ENCODE results near the gene BANP.

BANP gene

GRCh38 chr16:88056212-88056611 lies 105.0 kb downstream of the BANP start:
- TF ChIP-seq SPI1 (IDR thresholded peaks at IDR 0.05; ENCODE audit: low read depth, low read length) = no peak
- TF ChIP-seq POLR2AphosphoS5 (IDR thresholded peaks at IDR 0.05; ENCODE audit: low read depth, low read length) = no peak
- no peak for TF ChIP-seq PAX5 (IDR thresholded peaks at IDR 0.05; ENCODE audit: insufficient read depth, low read length, severe bottlenecking)
- no peak for TF ChIP-seq POLR2A (IDR thresholded peaks at IDR 0.05; ENCODE audit: low read depth, low read length)
- TF ChIP-seq TAF1 (IDR thresholded peaks at IDR 0.05; ENCODE audit: low read depth, low read length) = no peak
- TF ChIP-seq POU2F2 (IDR thresholded peaks at IDR 0.05; ENCODE audit: low read depth, low read length) = no peak
- FAIRE-seq (no peak), DNase-seq (ENCODE audit: insufficient read length, low spot score) (no peak)

GRCh38 chr16:88057656-88058055 lies 106.4 kb downstream of the BANP start:
- TF ChIP-seq PAX5 (IDR thresholded peaks at IDR 0.05; ENCODE audit: insufficient read depth, low read length, severe bottlenecking) = no peak
- TF ChIP-seq POLR2AphosphoS5 (IDR thresholded peaks at IDR 0.05; ENCODE audit: low read depth, low read length) = no peak
- no peak for TF ChIP-seq POU2F2 (IDR thresholded peaks at IDR 0.05; ENCODE audit: low read depth, low read length)
- TF ChIP-seq TAF1 (IDR thresholded peaks at IDR 0.05; ENCODE audit: low read depth, low read length) = no peak
- no peak for TF ChIP-seq POLR2A (IDR thresholded peaks at IDR 0.05; ENCODE audit: low read depth, low read length)
- FAIRE-seq = no peak
- no peak for DNase-seq (ENCODE audit: insufficient read length, low spot score)

GRCh38 chr16:88058136-88058535 lies 106.9 kb downstream of the BANP start:
- no peak for TF ChIP-seq PAX5 (IDR thresholded peaks at IDR 0.05; ENCODE audit: insufficient read depth, low read length, severe bottlenecking)
- no peak for TF ChIP-seq POU2F2 (IDR thresholded peaks at IDR 0.05; ENCODE audit: low read depth, low read length)
- TF ChIP-seq POLR2A (IDR thresholded peaks at IDR 0.05; ENCODE audit: low read depth, low read length) = no peak
- no peak for TF ChIP-seq TAF1 (IDR thresholded peaks at IDR 0.05; ENCODE audit: low read depth, low read length)
- no peak for TF ChIP-seq POLR2AphosphoS5 (IDR thresholded peaks at IDR 0.05; ENCODE audit: low read depth, low read length)
- no peak for TF ChIP-seq SPI1 (IDR thresholded peaks at IDR 0.05; ENCODE audit: low read depth, low read length)
- FAIRE-seq = no peak

GRCh38 chr16:88058817-88059216 lies 107.6 kb downstream of the BANP start:
- FAIRE-seq (no peak), DNase-seq (ENCODE audit: insufficient read length, low spot score) (no peak)
- TF ChIP-seq PAX5 (IDR thresholded peaks at IDR 0.05; ENCODE audit: insufficient read depth, low read length, severe bottlenecking) (no peak), SPI1 (IDR thresholded peaks at IDR 0.05; ENCODE audit: low read depth, low read length) (no peak), POLR2AphosphoS5 (IDR thresholded peaks at IDR 0.05; ENCODE audit: low read depth, low read length) (no peak), POU2F2 (IDR thresholded peaks at IDR 0.05; ENCODE audit: low read depth, low read length) (no peak), TAF1 (IDR thresholded peaks at IDR 0.05; ENCODE audit: low read depth, low read length) (no peak), POLR2A (IDR thresholded peaks at IDR 0.05; ENCODE audit: low read depth, low read length) (no peak)

More at GRCh38 chr16:88058136-88058535, 106.9 kb downstream of the BANP start:
- DNase-seq (ENCODE audit: insufficient read length, low spot score) = no peak

GRCh38 chr16:88059701-88060386 lies 108.6 kb downstream of the BANP start:
- no peak for DNase-seq (ENCODE audit: insufficient read length, low spot score)
- FAIRE-seq = no peak
- TF ChIP-seq TAF1 (IDR thresholded peaks at IDR 0.05; ENCODE audit: low read depth, low read length) (no peak), POU2F2 (IDR thresholded peaks at IDR 0.05; ENCODE audit: low read depth, low read length) (no peak), POLR2A (IDR thresholded peaks at IDR 0.05; ENCODE audit: low read depth, low read length) (no peak), SPI1 (IDR thresholded peaks at IDR 0.05; ENCODE audit: low read depth, low read length) (no peak), PAX5 (IDR thresholded peaks at IDR 0.05; ENCODE audit: insufficient read depth, low read length, severe bottlenecking) (no peak), POLR2AphosphoS5 (IDR thresholded peaks at IDR 0.05; ENCODE audit: low read depth, low read length) (no peak)

GRCh38 chr16:88060524-88061219 lies 109.4 kb downstream of the BANP start:
- FAIRE-seq (no peak), DNase-seq (ENCODE audit: insufficient read length, low spot score) (no peak)
- no peak for TF ChIP-seq PAX5 (IDR thresholded peaks at IDR 0.05; ENCODE audit: insufficient read depth, low read length, severe bottlenecking)
- no peak for TF ChIP-seq TAF1 (IDR thresholded peaks at IDR 0.05; ENCODE audit: low read depth, low read length)
- TF ChIP-seq POU2F2 (IDR thresholded peaks at IDR 0.05; ENCODE audit: low read depth, low read length) = no peak
- no peak for TF ChIP-seq POLR2A (IDR thresholded peaks at IDR 0.05; ENCODE audit: low read depth, low read length)
- no peak for TF ChIP-seq SPI1 (IDR thresholded peaks at IDR 0.05; ENCODE audit: low read depth, low read length)
- no peak for TF ChIP-seq POLR2AphosphoS5 (IDR thresholded peaks at IDR 0.05; ENCODE audit: low read depth, low read length)

- TF ChIP-seq POLR2A (IDR thresholded peaks at IDR 0.05; ENCODE audit: low read depth, low read length) (no peak), POU2F2 (IDR thresholded peaks at IDR 0.05; ENCODE audit: low read depth, low read length) (no peak), PAX5 (IDR thresholded peaks at IDR 0.05; ENCODE audit: insufficient read depth, low read length, severe bottlenecking) (no peak), TAF1 (IDR thresholded peaks at IDR 0.05; ENCODE audit: low read depth, low read length) (no peak), SPI1 (IDR thresholded peaks at IDR 0.05; ENCODE audit: low read depth, low read length) (no peak), POLR2AphosphoS5 (IDR thresholded peaks at IDR 0.05; ENCODE audit: low read depth, low read length) (no peak)
- DNase-seq (ENCODE audit: insufficient read length, low spot score) (no peak), FAIRE-seq (no peak)
Observed at GRCh38 chr16:88061346-88062110, 110.3 kb downstream of the BANP start.

- DNase-seq (ENCODE audit: insufficient read length, low spot score) = no peak
- no peak for FAIRE-seq
- TF ChIP-seq POLR2A (IDR thresholded peaks at IDR 0.05; ENCODE audit: low read depth, low read length) (no peak), POLR2AphosphoS5 (IDR thresholded peaks at IDR 0.05; ENCODE audit: low read depth, low read length) (no peak), SPI1 (IDR thresholded peaks at IDR 0.05; ENCODE audit: low read depth, low read length) (no peak), POU2F2 (IDR thresholded peaks at IDR 0.05; ENCODE audit: low read depth, low read length) (no peak), PAX5 (IDR thresholded peaks at IDR 0.05; ENCODE audit: insufficient read depth, low read length, severe bottlenecking) (no peak), TAF1 (IDR thresholded peaks at IDR 0.05; ENCODE audit: low read depth, low read length) (no peak)
Observed at GRCh38 chr16:88062341-88063210, 111.3 kb downstream of the BANP start.
